ENCODE results near the gene CDC23. TPM values are rescaled to one million over a fixed set of nuclear protein-coding genes. Genes with fewer than 3 reads are reported as not detected.

The CDC23 gene
- total RNA-seq, 1 donor from 2014 or later, result 28.4 TPM

- no peak for DNase-seq (ENCODE audit: low read depth in 2 of 2)
Observed at GRCh38 chr5:138141734-138142133, 71.4 kb downstream of the CDC23 start.

GRCh38 chr5:138140268-138140667 is 72.9 kb downstream of the CDC23 start:
- DNase-seq (ENCODE audit: low read depth in 2 of 2), result no peak

- no peak for DNase-seq (ENCODE audit: low read depth in 2 of 2)
Observed at GRCh38 chr5:138139781-138140090, 73.4 kb downstream of the CDC23 start.

GRCh38 chr5:138138949-138139780 is 74.0 kb downstream of the CDC23 start, which contains the start of gene NME5:
NME5 (minus strand) TSS chr5:138139428; CDS start chr5:138138780, 648 bp downstream.
- DNase-seq (ENCODE audit: low read depth in 2 of 2), result peak; percentile 70 to 81

Other genes starting within 250 kb of the CDC23 start
- 10.9 and 21.6 TPM in 2 replicates for gene FAM13B, start 180.2 kb downstream of the CDC23 start, total RNA-seq
- not detected in 2 replicates for gene WNT8A, start 129.3 kb downstream of the CDC23 start, total RNA-seq
- 0.60 and 1.1 TPM in 2 replicates for gene NME5, start 73.9 kb downstream of the CDC23 start, total RNA-seq
- gene BRD8, start 34.7 kb downstream of the CDC23 start, total RNA-seq, result 18.3 and 24.2 TPM in 2 replicates
- 8.1 and 28.1 TPM in 2 replicates for gene KIF20A, start 34.2 kb downstream of the CDC23 start, total RNA-seq
- not detected in 2 replicates for gene GFRA3, start 61.3 kb upstream of the CDC23 start, total RNA-seq
- gene CDC25C, start 118.5 kb upstream of the CDC23 start, total RNA-seq, result 0.79 and 3.9 TPM in 2 replicates
- 29.2 and 31.5 TPM in 2 replicates for gene FAM53C, start 124.9 kb upstream of the CDC23 start, total RNA-seq
- gene KDM3B, start 139.4 kb upstream of the CDC23 start, total RNA-seq, result 37.3 and 41.9 TPM in 2 replicates
- gene REEP2, start 225.7 kb upstream of the CDC23 start, total RNA-seq, result 0.40 and 1.1 TPM in 2 replicates

Data from lung microvascular endothelial cell (primary cell).